Coronary artery (tissue), 2 donors: ENCODE measurements around the gene FRMPD2.

Experiments used
- DNase-seq: peaks from one replicate; pipeline ENCODE4 v3.0.0-alpha.2; 2017; ENCODE audit warnings: low spot score
- H3K27ac ChIP-seq, 2 donors: fragments of 200-600 bp; sonication (generic); one replicate each; pipeline ENCODE4 v1.5.1; 2016 to 2019
- H3K4me3 ChIP-seq: fragments of 200-600 bp; sonication (generic); 2 replicates; pipeline ENCODE4 v1.5.1; 2016; ENCODE audit warnings: mild to moderate bottlenecking, moderate library complexity
- TF ChIP-seq, protein P1 (sequence below): fragments of 200-600 bp; sonication (generic); IDR thresholded peaks from one replicate; pipeline ENCODE4 v1.5.1; 2019; ENCODE audit warnings: antibody characterized with exemption

Gene FRMPD2, protein sequence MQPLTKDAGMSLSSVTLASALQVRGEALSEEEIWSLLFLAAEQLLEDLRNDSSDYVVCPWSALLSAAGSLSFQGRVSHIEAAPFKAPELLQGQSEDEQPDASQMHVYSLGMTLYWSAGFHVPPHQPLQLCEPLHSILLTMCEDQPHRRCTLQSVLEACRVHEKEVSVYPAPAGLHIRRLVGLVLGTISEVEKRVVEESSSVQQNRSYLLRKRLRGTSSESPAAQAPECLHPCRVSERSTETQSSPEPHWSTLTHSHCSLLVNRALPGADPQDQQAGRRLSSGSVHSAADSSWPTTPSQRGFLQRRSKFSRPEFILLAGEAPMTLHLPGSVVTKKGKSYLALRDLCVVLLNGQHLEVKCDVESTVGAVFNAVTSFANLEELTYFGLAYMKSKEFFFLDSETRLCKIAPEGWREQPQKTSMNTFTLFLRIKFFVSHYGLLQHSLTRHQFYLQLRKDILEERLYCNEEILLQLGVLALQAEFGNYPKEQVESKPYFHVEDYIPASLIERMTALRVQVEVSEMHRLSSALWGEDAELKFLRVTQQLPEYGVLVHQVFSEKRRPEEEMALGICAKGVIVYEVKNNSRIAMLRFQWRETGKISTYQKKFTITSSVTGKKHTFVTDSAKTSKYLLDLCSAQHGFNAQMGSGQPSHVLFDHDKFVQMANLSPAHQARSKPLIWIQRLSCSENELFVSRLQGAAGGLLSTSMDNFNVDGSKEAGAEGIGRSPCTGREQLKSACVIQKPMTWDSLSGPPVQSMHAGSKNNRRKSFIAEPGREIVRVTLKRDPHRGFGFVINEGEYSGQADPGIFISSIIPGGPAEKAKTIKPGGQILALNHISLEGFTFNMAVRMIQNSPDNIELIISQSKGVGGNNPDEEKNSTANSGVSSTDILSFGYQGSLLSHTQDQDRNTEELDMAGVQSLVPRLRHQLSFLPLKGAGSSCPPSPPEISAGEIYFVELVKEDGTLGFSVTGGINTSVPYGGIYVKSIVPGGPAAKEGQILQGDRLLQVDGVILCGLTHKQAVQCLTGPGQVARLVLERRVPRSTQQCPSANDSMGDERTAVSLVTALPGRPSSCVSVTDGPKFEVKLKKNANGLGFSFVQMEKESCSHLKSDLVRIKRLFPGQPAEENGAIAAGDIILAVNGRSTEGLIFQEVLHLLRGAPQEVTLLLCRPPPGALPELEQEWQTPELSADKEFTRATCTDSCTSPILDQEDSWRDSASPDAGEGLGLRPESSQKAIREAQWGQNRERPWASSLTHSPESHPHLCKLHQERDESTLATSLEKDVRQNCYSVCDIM (N-terminal part only)

DNA sequence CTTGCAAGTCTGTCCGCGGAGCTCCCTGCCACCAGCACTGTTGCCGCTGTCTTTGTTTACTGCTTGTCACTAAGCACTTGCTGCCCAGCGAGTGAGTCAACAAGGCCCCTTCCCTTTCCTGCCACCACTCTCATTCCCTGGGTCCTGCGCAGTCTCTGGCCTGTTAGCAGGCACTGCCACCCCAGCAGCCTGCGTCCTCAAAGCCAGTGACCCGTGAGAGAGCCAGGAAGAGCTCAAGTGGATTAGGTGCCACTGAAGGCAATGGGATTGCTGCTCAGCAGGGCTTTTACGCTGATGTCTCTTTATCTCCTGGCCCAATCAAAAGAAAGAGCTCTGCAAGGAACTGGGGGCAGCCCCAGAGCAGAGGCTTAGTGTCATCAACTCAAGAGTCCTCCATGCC, at the start of gene FRMPD2:
TSS of gene FRMPD2 (minus strand) at position 61 of the 400 bp plus-strand sequence. CDS start 129 bp downstream, outside the sequence.
- TF ChIP-seq, protein P1, sequence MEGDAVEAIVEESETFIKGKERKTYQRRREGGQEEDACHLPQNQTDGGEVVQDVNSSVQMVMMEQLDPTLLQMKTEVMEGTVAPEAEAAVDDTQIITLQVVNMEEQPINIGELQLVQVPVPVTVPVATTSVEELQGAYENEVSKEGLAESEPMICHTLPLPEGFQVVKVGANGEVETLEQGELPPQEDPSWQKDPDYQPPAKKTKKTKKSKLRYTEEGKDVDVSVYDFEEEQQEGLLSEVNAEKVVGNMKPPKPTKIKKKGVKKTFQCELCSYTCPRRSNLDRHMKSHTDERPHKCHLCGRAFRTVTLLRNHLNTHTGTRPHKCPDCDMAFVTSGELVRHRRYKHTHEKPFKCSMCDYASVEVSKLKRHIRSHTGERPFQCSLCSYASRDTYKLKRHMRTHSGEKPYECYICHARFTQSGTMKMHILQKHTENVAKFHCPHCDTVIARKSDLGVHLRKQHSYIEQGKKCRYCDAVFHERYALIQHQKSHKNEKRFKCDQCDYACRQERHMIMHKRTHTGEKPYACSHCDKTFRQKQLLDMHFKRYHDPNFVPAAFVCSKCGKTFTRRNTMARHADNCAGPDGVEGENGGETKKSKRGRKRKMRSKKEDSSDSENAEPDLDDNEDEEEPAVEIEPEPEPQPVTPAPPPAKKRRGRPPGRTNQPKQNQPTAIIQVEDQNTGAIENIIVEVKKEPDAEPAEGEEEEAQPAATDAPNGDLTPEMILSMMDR, result no peak
- Histone ChIP-seq H3K27ac (no peak within 1 kb of the TSS), H3K4me3 (no peak within 1 kb of the TSS)
- DNase-seq, result no peak

DNA sequence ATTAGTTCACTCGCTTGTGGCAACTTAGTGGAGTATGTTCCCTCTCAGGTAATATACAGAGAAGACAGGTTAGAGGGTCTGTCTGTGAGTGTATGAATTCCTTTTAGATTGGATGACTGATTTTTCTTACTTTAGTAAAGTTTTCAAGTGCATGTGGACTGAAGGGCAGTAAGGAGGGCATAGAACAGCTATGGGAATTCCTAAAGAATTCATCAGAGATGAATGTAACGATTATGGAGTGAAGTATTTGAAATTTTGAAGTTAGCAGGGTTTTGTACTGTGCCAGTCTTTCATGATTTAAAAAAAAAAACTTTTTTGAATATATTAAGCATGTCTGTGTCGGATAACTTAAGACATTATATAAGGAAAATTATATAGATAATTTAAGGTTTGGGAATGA, 47.5 kb upstream of the FRMPD2 start:
- DNase-seq, result no peak
- TF ChIP-seq, protein P1, result no peak
- H3K4me3 ChIP-seq, result no peak overlapping the region
- no peak overlapping the region for H3K27ac ChIP-seq

DNA sequence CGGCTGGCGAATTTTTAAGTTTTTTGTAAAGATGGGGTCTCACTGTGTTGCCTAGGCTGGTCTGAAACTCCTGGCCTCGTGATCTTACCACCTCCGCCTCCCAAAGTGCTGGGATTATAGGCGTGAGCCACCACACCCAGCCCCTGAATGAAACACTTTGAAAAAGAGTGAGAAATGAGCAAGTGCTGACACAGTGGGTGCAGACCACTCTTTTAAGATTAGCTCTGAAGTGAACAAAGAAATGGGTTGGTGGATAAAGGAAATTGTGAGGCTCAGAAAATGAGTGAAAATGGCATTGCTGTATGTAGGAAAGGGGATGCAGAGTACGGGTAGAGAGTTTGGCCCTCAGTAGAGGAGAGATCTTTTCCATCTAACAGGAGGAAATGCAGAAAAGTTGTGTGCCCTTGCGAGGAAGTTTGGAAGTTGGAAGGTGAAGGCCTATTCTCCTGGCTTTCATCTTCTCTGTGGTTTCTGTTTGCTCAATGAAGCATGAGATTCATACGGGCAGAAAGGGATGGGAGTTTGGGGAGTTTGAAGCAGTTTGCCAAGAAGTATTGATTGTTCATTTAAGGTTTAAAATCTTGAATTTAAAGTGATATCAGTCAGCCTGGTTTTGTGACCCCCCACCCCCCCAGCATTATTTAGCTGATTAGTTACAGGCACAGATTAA, 43.0 kb upstream of the FRMPD2 start:
- no peak overlapping the region for H3K4me3 ChIP-seq
- no peak for DNase-seq
- H3K27ac ChIP-seq, result no peak overlapping the region
- TF ChIP-seq, protein P1, result no peak

DNA sequence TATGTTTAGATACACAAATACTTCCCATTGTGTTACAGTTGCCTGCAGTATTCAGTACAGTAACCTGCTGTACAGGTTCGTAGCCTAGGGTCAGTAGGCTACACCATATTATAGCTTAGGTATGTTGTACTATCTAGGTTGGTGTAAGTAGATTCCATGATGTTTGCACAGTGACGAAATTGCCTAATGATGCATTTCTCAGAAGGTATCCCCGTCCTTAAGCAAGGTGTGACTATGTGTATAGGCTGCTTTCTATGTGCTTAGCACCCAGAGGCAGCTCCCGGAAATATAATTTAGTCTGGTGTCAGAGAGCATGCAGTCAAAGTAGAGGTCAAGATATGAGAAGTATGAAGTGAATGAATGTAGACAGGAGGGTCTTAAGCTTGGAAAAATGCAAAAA, 41.7 kb upstream of the FRMPD2 start:
- DNase-seq, result no peak
- Histone ChIP-seq H3K4me3 (no peak overlapping the region), H3K27ac (no peak overlapping the region)
- TF ChIP-seq, protein P1, result no peak

DNA sequence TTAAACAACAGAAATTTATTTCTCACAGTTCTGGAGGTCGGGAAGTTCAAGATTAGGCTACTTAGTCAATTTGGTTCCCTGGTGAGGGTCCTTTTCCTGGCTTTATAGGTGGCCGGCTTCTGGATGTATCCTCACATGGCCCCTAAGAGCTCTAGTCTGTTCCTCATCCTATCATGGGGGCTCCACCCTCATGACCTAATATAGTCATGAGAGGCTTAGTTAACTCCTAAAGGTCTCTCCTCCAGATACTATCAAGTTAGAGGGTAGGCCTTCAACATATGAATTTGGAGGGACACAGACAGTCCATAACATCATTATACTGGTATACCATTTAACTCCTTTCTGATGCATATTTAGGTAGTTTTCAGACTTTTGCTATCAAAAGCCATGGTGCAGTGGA, 39.6 kb upstream of the FRMPD2 start:
- TF ChIP-seq, protein P1, result no peak
- no peak overlapping the region for H3K4me3 ChIP-seq
- DNase-seq, result no peak
- H3K27ac ChIP-seq, result no peak overlapping the region

DNA sequence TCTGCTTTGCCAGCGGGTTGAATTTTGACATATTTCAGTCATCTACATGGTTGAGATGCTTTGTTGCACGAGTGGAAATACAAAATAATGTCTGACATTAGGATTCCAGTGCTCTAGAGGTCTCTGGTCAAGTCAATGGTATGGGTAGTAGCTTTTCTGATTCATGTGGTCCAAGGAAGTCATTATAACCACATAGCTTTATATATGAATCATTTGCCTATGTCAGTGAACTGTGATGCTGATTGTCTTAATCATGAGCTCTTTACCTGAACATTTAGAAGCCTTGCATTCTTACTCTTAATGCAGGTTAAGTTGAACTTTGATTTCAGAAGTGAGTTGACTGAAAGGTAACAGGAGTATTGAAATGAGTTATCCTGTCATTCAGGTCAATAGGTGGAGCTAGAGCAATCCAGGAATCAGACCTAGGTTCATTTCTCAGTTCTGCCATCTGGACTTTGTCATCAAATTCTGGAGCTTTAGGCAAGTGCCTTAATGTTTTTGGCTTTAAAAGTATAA, 35.3 kb upstream of the FRMPD2 start:
- H3K27ac ChIP-seq, result no peak overlapping the region
- TF ChIP-seq, protein P1, result no peak
- DNase-seq, result no peak
- no peak overlapping the region for H3K4me3 ChIP-seq
